GM21723 (cell line): Measurements from ENCODE around the gene SPATA13.

ENCODE experiments used
- ATAC-seq: cut with Tn5 transposase; IDR thresholded peaks from one replicate; pipeline ENCODE4 v1.9.1; 2021; ENCODE audit warnings: mild to moderate bottlenecking, moderate library complexity; ENCODE audit not compliant: unreplicated experiment

The SPATA13 gene

DNA sequence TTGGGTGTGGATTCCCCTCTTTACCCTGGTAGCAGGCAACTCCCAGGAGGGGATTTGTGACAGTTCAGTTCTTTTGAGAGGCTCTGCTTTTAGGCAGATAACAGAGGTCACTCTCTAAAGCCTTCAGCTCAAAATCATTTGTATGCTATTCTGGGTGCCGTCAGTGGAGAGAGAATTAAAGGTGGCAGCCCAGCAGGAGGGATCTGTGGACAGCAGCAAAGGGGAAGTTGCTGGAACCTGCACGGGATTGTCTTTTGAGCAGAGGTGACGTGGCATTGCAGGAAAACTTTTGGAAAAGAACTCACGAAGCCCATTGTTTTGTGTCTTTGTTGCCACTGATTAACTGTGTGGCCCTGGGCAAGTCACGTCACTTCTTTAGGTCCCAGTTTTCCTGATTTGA, 86.5 kb downstream of the SPATA13 start:
- no peak for ATAC-seq

DNA sequence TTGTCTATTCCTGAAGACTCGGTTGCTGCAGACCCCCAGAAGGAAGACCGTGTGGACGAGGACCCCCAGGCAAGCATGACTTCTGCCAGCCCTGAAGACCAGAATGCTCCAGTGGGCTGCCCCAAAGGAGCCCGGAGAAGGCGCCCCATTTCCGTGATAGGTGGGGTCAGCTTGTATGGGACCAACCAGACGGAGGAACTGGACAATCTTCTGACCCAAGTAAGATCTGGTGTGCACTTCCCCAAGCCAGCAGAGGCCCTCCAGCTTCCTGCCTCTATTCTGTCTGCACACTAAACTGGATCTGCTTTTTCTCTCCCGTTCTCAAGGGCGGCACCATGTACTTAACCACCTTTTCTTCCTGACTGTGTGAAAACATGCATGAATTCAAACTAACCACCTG, 89.1 kb downstream of the SPATA13 start:
- no peak for ATAC-seq

DNA sequence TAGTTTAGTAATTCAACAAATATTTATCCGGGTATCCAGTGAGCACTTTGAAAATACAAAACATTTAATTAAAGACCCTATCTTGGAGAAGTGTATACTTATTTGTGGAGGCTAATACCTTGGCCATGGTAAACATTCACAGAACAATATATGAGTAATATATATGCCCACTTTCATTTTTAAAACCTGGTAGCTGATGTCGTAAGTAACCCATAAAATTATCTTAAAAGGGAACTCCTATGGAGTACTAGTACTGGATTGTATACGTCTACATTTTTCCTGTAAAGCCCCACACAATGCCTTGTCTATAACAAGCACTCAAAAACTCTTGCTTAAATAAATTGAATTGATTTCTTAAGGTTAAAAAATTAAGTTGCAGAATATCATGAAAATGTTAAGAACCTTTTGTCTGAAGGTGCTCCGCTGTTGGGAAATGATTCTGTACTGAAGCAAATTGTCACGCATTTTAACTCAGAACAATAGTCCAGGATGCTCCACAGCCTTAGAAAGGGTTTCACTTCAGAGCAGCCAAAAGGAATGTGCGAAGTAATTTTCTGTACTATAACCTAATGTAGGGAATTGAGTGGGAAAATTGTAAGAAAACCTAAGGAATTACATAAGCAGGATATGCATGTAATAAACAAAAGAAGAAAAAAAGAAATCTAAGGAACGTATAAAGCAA, 90.0 kb downstream of the SPATA13 start:
- ATAC-seq, result no peak

DNA sequence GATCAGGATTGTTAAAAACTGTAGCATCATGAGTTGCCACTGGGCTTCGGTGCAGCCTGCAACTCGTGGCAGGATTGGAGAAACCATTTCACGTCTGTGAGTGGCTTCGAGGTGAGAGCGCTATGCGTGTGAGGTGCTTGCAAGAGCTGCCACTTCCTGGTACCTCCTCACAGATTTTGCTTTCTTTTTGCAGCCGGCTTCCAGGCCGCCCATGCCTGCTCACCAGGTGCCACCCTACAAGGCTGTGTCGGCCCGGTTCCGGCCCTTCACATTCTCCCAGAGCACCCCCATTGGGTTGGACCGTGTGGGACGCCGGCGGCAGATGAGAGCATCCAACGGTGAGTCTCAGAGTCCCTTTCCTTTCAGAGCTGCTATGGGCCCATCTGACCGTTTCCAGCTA, 91.0 kb downstream of the SPATA13 start:
- ATAC-seq, result no peak

DNA sequence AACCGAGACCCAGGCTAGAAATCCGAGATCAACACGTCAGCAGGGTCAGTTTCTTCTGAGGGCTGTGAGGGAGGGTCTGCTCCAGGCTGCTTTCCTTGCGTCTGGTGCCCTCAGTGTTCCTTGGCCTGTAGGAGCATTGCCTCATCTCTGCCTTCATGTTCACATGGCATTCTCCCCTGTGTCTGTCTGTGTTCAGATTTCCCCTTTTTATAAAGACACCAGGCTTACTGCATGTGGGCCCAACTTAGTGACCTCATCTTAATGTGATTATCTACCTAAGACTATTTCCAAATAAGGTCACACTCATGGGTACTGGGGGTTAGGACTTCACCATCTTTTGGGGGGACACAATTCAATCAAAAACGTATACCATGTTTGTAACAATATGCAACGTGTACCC, 91.6 kb downstream of the SPATA13 start:
- ATAC-seq, result no peak

DNA sequence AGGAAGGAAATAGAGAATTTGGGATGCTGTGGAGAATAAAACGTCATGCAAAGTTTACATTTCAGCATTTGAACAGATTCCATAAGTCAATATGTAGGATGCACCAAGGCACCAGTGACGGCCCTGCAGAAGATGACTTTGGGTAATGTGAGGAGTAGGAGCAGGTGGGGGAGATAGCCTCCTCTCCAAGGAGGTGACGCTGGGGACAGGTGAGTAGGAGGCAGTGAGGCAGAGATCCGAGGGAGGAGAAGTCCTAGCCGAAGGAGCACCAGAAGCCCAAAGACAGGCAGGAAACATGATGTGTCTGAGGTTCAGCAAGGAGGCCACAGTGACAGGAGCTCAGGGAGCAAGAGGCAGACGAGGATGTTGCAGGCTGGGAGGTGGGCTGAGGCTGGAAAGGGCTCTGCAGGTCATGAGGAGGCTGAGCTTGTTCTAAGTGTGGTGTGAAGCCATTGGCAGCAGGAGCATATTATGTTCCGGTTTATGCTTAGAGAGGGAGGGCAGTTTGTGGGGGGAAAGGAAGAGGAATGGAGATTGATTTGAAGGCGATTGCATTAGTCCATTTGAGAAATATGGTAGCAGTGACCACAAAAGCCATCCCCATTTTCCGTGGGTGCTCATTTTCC, 93.1 kb downstream of the SPATA13 start:
- ATAC-seq, result no peak

DNA sequence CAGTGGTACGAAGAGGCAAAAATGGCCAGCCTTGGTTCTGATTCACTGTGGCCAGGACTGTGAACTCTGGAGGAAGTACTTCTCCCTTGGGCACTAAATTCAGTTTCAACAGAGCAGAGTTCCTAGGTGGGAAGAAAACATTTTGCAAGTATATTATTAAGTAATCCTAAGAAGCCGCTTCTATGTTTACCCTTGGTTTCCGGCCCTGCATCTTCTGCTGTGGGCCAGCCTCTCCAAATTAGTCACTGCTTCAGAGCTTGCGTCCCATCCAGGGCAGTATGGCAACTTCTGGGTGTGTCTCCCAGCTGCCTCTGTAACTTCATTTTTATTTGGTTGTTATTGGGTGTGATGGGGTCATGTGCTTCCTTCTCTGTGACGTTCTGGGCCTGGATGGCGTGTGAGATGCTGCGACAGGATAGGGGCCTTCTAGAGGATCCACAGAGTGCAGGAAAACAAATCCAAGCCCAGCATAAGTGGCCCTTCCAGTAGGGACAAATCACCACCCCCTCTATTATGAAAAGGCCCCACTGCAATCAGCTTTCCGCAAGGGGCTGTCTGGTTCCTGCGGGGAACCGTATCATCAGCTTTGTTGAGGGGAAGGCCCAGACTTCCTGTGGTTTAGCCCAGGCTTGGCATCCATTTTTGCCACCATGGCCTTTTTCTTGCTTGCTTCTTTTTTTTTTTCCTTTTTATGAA, 93.8 kb downstream of the SPATA13 start:
- no peak for ATAC-seq

DNA sequence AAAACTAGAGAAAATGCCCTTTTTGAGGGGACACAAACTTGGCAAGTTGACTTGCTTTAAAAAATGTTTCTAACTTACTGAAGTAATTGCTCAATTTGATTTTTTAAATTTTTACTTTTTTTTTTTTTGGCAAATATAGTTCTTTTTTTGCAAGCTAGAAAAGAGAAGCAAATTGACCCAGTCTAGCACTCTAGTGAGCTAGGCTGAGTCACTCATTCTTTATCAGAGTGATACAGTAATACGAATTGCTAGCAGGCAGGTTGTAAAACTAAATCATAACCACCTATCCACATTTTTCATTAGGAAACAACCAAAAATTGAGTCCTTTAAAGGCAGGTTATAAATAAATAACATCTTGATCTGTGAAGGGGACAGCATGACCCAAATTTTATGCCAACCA, 97.0 kb downstream of the SPATA13 start:
- ATAC-seq, result no peak

DNA sequence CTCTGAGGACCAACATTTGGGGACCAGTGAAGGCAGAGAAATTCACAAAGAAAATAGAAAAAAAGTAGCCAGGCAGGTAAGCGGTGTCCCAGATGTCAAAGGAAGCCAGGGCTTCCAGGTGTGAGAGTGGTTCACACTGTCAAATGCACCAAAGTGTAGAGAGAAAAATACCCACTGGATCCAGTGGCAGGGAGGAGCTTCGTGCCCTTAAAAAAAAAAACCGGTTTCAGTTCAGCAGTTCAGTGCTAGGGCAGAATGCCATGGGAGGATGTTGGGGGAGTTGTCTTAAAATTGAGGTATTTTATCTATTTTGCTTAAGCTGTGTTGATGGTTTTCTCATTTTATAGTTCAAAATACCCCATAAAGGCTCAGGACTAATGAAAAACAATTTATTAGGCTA, 101.0 kb downstream of the SPATA13 start:
- no peak for ATAC-seq

DNA sequence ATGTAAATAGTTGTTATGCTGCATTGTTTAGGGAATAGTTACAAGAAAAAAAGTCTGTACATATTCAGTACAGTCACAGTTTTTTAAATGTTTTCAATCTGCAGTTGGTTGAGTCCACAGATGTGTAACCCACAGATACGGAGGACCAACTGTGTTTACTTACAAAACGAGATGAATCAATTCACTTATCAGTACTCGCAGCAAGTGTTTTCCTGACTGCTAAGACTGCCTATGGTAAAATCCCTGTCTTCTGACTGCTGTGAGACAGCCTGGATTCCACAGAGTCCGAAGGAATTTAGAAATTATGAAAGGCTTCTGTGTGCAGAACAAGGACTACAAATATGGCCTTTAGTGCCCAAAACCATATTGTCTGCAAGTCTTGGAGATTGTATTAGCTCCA, 103.1 kb downstream of the SPATA13 start:
- no peak for ATAC-seq

DNA sequence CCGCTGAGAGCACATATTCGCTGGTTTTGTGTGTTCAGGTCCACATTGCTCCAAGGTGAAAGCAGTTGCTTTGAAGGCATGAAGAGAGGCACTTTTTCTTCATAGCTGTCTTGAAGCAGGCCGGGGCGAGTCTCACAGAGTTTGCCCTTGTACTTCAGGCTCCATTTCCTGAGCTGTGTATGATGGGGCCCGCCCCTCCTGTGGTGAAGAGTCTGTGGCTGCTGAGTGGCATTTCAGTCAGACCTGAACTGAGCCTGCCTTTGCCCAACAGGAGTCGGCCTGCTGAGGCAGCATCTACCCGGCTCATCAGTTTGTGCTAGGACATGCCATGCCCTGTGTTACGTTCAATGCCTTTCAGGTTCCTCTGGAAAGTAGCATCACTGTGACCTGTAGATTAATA, 104.5 kb downstream of the SPATA13 start:
- ATAC-seq, result peak; percentile 71

DNA sequence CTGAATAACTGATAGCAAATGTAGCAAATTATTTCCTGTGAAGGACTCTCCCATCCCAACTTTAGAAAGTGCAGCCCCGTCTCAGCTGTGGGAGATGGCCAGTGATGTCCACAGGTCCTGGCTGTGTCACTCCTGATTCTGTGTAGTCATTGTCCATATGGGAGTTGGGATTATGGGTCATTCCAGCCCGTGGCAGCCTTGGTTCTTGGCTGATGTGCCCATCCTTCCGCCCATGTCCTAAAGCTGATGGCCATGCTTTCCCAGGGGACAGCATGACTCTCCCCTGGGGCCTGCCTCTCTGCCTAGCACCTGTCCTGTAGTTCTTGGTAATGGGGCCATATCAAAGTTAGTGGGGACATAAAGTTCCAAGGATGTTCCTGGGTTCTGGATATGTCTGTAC, 104.9 kb downstream of the SPATA13 start:
- ATAC-seq, result no peak

DNA sequence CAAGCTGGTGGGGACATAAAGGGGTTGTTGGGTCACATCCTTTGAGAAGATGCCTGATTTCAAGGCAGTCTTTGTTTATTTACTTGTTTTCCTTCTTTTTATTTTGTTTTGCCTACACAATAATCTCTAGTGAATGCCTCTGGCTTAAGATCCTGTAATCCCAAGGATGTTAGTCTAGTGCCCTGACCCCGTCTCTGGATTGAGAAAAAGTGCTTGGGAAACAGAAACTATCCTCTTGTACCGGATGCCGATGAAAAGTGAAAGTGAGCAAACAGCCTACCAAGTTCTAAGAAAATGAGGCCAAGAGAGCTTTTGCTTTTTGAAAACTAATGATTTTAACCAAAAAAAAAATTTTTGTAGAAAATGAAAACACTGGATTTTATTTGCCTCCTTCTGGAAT, 106.8 kb downstream of the SPATA13 start:
- ATAC-seq, result no peak

DNA sequence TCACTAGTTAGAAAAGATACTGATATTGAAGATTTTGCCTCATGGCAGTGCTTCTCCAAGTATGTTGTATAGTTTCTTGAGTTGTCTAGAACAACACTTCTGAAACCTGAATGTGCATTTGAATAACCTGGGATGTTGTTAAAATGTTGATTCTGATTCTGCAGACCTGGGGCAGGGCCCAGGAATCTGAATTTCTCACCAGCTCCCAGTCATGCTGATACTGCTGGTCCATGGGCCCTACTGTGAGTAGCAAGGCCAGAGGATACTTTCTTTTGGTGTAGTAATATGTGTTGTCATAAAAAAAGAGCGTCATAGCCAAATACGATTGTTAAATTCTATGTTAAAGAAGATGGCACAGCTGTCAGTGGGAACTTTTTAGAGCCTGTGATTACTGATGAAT, 107.3 kb downstream of the SPATA13 start:
- ATAC-seq, result no peak

DNA sequence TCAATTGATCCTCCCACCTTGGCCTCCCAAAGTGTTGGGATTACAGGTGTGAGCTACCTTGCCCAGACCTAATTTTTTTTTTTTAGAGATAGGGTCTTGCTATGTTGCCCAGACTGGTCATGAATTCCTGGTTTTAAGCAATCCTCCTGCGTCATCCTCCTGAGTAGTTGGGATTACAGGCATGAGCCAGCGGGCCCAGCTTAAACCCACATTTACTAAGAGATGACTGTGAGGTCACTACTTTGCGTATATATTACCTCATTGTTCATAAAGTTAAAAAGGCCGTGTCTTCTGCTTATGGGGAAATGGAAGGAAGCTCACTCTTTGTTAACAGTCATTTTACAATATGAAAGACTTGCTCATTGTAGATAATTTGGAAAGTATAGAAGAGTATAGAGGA, 109.3 kb downstream of the SPATA13 start:
- no peak for ATAC-seq

DNA sequence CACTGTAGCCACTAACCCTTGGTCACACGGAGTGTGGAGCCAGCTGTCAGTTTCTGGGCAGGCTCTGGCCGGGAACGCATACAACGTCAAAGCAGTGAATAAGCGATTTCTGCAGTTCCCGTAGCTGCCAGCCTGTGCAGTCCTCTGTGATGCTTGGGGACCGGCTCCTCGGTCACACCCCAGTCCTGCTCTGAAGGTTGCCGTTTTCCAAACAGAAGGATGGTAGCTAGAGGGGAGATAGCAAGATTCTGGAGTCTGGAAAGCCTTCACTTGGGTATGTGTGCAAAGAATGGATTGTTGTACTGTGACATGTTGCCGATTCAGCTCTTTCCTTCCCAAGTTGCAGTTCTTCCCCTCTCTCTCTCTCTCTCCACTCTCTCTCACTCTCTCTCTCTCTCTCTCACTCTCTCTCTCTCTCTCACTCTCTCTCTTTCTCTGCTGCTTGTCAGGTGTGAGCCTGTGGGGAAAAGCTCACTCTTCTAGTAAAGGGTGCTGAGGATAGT, 110.2 kb downstream of the SPATA13 start:
- ATAC-seq, result peak; percentile 54

DNA sequence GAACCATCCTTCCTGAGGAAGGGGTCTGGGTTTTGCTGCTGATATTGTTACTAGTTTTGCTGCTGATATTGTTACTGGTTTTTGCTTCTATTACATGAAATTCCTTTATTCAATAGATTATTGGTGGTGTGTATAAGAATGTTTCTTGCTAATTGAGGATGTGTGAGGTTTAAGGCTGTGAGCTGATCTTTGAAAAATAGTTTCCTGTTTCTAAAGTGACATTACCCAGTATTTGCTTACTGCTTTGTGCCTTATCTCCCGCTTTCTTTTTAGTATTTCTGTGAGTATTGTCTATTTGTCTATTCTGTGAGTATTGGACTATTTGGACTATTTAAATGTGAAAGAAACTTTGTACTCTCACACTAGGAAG, 110.7 kb downstream of the SPATA13 start:
- ATAC-seq, result no peak

DNA sequence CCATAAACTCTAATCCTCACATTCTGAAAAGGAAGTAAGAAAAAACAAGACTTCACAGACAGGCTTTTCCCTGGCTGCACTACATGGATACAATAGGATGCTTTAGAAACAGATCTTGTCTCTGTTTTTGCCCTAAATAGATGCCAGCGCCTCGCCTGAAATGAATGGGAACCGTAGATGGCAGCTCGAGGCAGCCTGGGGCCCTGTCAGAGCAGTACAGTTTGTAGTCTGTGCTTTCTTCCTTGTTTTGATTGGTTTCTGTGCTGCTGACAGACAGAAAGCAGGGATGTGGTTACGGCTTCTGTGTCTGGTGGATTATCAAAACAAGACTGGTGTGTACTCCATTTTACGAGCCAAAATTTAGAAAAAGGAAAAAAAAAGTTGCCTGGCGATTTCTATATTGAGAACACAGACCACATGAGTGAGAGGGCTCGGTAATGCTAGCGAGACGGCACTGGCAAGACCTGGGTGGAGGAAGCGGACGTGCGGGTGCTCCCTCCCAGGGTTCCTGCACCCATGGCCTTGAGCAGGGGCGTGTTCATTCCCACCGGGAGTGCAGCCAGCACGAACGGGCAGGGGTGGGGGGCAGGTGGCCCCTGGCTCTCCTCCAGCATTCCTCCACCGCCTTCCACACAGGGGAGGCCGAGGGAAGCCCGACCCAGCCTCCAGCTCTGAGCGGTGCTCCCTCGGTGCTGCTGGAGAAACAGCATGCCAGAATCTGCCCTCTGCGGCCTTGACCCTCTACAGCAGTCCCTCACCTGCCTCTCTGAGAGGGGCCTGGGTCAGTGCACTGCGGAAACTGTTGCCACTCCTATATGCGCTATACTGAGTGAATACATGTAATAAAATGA, 111.3 kb downstream of the SPATA13 start:
- ATAC-seq, result peak; percentile 51

DNA sequence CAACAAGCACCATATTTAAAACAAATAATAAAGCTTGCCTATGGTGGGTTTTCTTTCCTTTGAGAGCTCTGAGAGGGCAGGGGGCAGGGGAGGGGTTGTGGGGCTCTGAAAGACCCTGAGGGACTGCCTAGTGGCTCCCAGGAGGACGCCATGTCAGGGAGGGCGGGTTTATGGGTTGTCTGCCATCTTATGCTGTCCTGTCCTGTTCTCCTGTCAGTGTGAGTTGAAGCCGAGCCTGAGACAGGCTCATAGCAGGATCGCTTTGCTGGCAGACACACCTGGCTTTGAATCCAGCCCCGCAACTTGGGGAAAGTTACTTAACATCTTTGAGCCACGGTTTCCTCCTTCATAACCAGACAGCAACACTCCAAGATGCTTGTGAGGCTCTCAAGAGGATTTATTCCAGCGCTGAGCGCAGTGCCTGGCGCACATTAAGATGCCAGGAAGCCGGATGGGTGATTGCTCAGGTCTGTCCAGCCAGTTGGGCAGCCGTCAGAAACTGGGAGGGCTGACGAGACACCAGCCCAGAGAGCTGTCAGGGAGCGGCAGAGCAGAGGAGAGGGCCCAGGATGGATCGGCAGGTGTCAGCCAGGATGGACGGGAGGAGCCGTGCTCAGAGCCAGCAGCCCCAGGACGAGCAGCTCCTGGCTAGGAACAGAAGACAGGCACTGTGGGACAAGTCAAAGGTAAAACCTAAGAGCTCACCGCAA, 112.1 kb downstream of the SPATA13 start:
- ATAC-seq, result no peak

DNA sequence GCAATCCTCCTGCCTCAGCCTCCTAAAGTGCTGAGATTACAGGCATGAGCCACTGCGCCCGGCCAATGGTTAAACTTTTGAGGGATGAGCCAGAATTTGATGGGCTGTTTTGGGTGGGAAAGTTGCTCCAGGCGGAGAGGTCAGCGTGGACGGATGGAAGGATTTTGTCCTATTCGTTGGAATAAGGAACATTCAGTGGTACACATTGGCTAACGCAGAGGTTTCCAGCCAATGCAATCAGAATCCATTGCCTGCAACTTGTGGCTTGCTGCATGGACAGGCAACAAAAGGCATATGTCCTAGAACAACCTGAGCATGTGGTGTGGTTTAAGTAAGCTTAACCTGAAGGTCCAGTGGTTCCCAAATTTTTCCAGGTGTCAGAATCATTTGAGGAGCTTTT, 113.4 kb downstream of the SPATA13 start:
- no peak for ATAC-seq
